CD4-positive, alpha-beta T cell treated with Interleukin-2 at 100 ng/mL for 4 hours (primary cell): Measurements from ENCODE around the gene ZNF592.
"Not testable (repeated sequence)": the region's sequence is repeated elsewhere in the genome, so short reads cannot be mapped to it uniquely, and the experiment has no call there.

Experiments
- DNase-seq: peaks from one replicate; pipeline ENCODE4 v3.0.0-alpha.2; 2020; ENCODE audit warnings: low spot score

Gene ZNF592

GRCh38 chr15:84741121-84741520 is 7.3 kb upstream of the ZNF592 start:
- no peak for DNase-seq

GRCh38 chr15:84747416-84748273 is 747 bp upstream of the ZNF592 start:
- peak; percentile 78 for DNase-seq

GRCh38 chr15:84749111-84749991 is 959 bp downstream of the ZNF592 start:
- DNase-seq: peak; percentile 50

GRCh38 chr15:84750583-84751092 is 2.2 kb downstream of the ZNF592 start:
- DNase-seq: no peak

GRCh38 chr15:84751721-84752120 is 3.3 kb downstream of the ZNF592 start:
- not testable (repeated sequence) for DNase-seq

GRCh38 chr15:84752195-84752594 is 3.8 kb downstream of the ZNF592 start:
- DNase-seq: no peak

- DNase-seq: no peak
Measured at GRCh38 chr15:84752700-84753099, 4.3 kb downstream of the ZNF592 start.

GRCh38 chr15:84754889-84755288 is 6.5 kb downstream of the ZNF592 start:
- DNase-seq: not testable (repeated sequence)

GRCh38 chr15:84755736-84756527 is 7.5 kb downstream of the ZNF592 start:
- no peak for DNase-seq

GRCh38 chr15:84759018-84759417 is 10.6 kb downstream of the ZNF592 start:
- no peak for DNase-seq

GRCh38 chr15:84760219-84760618 is 11.8 kb downstream of the ZNF592 start:
- DNase-seq: no peak

- peak; percentile 39 for DNase-seq
Measured at GRCh38 chr15:84761607-84762131, 13.3 kb downstream of the ZNF592 start.

- no peak for DNase-seq
Measured at GRCh38 chr15:84762840-84763572, 14.6 kb downstream of the ZNF592 start.

- DNase-seq: no peak
Measured at GRCh38 chr15:84764585-84764984, 16.2 kb downstream of the ZNF592 start.

- DNase-seq: no peak
Measured at GRCh38 chr15:84764989-84765388, 16.6 kb downstream of the ZNF592 start.

GRCh38 chr15:84765675-84766074 is 17.3 kb downstream of the ZNF592 start:
- no peak for DNase-seq

- DNase-seq: no peak
Measured at GRCh38 chr15:84766461-84767035, 18.2 kb downstream of the ZNF592 start.

GRCh38 chr15:84772031-84772430 is 23.6 kb downstream of the ZNF592 start:
- no peak for DNase-seq

GRCh38 chr15:84772467-84772866 is 24.1 kb downstream of the ZNF592 start:
- no peak for DNase-seq

GRCh38 chr15:84773716-84774115 is 25.3 kb downstream of the ZNF592 start:
- no peak for DNase-seq
